CD1c-positive myeloid dendritic cell (primary cell): ENCODE measurements around the gene ADD3.
A peak's percentile ranks its signal among the peaks of the same experiment; 100 is the strongest.

Experiments used
- DNase-seq: peaks from one replicate; pipeline ENCODE4 v3.0.0-alpha.2; 2016; ENCODE audit errors: extremely low spot score

ADD3 gene, protein sequence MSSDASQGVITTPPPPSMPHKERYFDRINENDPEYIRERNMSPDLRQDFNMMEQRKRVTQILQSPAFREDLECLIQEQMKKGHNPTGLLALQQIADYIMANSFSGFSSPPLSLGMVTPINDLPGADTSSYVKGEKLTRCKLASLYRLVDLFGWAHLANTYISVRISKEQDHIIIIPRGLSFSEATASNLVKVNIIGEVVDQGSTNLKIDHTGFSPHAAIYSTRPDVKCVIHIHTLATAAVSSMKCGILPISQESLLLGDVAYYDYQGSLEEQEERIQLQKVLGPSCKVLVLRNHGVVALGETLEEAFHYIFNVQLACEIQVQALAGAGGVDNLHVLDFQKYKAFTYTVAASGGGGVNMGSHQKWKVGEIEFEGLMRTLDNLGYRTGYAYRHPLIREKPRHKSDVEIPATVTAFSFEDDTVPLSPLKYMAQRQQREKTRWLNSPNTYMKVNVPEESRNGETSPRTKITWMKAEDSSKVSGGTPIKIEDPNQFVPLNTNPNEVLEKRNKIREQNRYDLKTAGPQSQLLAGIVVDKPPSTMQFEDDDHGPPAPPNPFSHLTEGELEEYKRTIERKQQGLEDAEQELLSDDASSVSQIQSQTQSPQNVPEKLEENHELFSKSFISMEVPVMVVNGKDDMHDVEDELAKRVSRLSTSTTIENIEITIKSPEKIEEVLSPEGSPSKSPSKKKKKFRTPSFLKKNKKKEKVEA

GRCh38 chr10:110007701-110008517 is at the start of gene ADD3:
TSS of gene ADD3 (plus strand) at chr10:110007984. CDS start at chr10:110100654, 92,670 bp downstream.
- DNase-seq, result peak; percentile 88

- DNase-seq, result no peak
Observed at GRCh38 chr10:109958059-109958458, 49.7 kb upstream of the ADD3 start.

- no peak for DNase-seq
Observed at GRCh38 chr10:109959259-109960145, 48.3 kb upstream of the ADD3 start.

- DNase-seq, result no peak
Observed at GRCh38 chr10:109960682-109961081, 47.1 kb upstream of the ADD3 start.

DNA sequence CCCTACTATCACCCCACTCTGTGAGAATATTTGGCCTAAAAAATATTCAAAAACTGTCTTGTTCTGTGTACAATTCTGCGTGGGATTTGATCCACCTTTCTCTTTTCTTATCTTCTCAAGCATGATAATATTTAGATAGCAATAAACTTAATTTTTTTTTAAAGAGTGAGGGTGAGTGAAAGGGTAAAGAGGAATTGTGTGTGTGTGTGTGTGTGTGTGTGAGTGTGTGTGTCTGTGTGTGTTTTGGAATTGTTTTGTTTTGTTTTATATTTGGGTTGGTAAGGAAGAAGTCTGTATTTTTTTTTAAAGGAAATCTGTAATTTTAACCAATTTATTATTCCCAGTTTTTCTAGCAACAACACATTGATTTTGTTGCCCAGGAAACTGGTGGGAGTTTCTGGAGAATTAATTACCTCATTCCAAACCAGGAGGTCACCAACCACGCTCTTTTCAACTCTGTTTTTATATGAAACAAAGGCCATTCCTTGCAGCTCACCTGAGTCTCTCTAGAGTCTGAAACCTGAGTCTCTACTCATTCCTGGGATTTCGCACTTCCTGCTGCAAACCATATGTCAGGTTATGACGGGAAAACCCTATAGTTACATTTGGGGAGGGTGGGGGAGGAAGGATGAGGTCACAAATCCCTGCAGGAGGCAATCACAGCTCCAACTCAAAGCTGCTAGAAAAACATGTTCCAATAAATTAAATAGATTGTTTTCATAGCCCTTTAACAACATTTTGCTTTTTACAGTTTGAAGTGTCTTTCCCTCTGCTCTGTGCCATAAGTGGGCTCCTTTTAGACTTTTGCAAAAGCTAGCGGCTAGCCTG is 46.4 kb upstream of the ADD3 start:
- peak; percentile 36 for DNase-seq

- peak; percentile 10 for DNase-seq
Observed at GRCh38 chr10:109962247-109962646, 45.5 kb upstream of the ADD3 start.

DNA sequence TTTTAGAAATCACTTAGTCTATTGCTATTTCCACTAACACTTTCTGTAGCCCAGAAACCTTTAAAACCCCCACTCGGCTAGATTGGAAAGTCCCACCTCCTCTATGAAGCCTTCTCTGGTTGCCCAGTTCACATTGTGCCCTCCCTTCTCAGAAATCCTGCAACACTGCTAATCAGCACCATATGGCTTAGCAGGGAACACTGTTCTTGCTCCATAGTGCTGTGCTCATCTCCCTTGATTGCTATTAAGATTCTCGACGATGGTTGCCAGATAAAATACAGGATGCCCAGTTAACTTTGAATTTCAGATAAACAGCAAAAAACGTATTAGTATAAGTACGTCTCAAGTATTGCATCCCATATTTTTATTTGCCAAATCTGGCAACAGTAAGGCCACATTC is 44.3 kb upstream of the ADD3 start:
- DNase-seq, result no peak

GRCh38 chr10:109964318-109964717 is 43.5 kb upstream of the ADD3 start:
- no peak for DNase-seq

- no peak for DNase-seq
Observed at GRCh38 chr10:109966961-109967738, 40.6 kb upstream of the ADD3 start.

- DNase-seq, result no peak
Observed at GRCh38 chr10:109967739-109968088, 40.1 kb upstream of the ADD3 start.

DNA sequence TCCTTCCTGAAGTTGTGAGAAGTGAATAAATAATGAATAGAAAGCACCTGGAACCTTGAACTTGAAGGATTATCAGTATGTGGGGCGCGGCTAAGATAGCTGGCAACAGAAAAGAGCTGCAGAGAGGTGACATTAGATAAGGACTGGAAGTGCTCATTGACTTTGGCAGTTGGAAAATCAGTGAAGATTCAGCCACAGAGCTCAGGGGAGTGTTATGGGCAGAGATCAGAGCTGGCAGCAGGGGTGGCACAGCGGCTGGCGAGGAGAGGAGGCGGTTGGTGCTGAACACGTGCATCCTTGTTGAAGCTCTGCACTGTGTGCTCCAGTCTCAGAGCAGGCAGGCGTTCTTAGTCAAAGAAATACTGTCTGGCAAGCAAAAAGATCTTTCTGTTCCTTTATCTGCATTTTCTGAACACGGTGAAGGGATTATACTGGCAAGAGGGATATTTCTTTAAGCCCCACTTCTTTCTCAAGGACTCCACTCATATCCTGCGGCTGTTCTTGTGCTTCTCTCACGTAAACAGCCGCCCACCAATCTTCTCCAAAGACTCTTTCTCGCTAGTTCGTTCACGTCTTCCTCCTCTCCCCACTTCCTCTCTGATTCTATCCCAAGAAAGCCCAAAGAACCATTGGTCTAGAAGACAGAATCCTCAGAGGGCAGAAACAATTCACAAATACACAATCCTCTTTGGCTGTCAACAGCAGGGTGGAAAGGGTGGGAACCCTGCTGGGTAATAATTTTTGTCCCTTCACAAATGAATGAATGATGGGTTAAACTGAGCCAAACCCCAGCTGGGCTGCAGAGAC is 38.6 kb upstream of the ADD3 start:
- no peak for DNase-seq

- no peak for DNase-seq
Observed at GRCh38 chr10:109969760-109970346, 37.9 kb upstream of the ADD3 start.

DNA sequence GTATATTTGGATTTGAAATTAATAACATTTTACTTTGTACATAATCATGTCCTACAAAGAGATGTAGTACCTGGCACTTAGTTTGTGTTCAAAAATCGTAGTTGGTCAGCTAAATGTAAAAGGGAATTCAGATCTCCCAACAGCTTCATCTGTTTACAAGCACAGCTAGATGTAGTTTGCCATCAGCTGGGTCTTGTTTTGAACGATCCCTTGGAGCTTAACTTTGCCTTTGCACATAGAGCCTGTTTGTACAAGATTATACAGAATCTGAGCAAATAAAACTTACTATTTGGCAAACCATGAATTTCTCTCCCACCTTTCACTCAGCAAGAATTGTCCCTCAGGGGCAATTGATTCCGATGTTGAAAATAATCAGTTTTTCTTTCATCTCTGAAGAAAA is 36.1 kb upstream of the ADD3 start:
- no peak for DNase-seq

- DNase-seq, result no peak
Observed at GRCh38 chr10:109972372-109973001, 35.3 kb upstream of the ADD3 start.

GRCh38 chr10:109973326-109973829 is 34.4 kb upstream of the ADD3 start:
- DNase-seq, result no peak

DNA sequence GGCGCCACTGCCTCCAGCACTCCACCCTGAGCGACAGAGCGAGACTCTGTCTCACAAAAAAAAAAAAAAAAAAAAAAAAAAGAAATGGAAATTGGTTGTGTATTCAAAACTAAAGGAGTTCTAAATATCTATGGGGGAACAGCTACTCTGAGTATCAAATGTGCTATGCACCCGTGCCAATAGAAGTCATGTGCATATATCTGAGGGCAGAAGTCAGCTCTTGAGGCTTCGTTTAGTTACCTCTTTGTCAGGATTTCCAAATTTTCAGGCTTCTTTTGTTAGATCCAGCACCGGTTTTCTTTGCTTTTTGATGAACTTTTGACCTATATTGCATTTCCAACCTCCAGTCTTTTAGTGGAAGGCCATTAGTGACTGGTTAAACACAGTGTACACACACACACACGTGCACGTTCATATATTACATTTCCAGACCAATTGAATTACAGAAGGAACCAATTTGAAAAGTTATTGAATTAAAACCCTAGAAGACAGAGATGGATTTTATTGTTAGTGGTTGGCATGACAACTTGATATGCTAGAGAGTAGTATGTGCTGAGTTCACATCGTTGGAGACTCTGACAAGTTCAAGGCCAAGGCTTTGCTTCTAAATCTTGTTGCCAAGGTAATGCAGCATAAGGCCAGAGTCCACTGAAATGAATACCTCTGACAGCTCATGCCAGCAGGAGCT is 33.1 kb upstream of the ADD3 start:
- no peak for DNase-seq
